ENCODE data around the gene IL17B.

IL17B gene

GRCh38 chr5:149379177-149379761 lies at the start of gene IL17B:
IL17B (minus strand) TSS chr5:149379292; CDS start chr5:149379225, 67 bp downstream.
- DNase-seq, result no peak

GRCh38 chr5:149428032-149428431 lies 48.9 kb upstream of the IL17B start:
- no peak for DNase-seq

- no peak for DNase-seq
These were observed 48.3 kb upstream of the IL17B start for GRCh38 chr5:149427374-149427773.

GRCh38 chr5:149426931-149427330 lies 47.8 kb upstream of the IL17B start:
- no peak for DNase-seq

- DNase-seq, result no peak
These were observed 46.6 kb upstream of the IL17B start for GRCh38 chr5:149425729-149426128.

GRCh38 chr5:149424371-149425315 lies 45.6 kb upstream of the IL17B start:
- no peak for DNase-seq

GRCh38 chr5:149423794-149424268 lies 44.7 kb upstream of the IL17B start:
- no peak for DNase-seq

GRCh38 chr5:149423049-149423793 lies 44.1 kb upstream of the IL17B start:
- no peak for DNase-seq

GRCh38 chr5:149422366-149423048 lies 43.4 kb upstream of the IL17B start:
- no peak for DNase-seq

- DNase-seq, result no peak
These were observed 42.7 kb upstream of the IL17B start for GRCh38 chr5:149421834-149422233.

- no peak for DNase-seq
These were observed 42.2 kb upstream of the IL17B start for GRCh38 chr5:149421372-149421685.

GRCh38 chr5:149420545-149421371 lies 41.7 kb upstream of the IL17B start:
- no peak for DNase-seq

- DNase-seq, result no peak
These were observed 40.9 kb upstream of the IL17B start for GRCh38 chr5:149419859-149420544.

- DNase-seq, result no peak
These were observed 40.4 kb upstream of the IL17B start for GRCh38 chr5:149419532-149419858.

- DNase-seq, result no peak
These were observed 39.9 kb upstream of the IL17B start for GRCh38 chr5:149418910-149419531.

GRCh38 chr5:149417711-149418368 lies 38.7 kb upstream of the IL17B start:
- DNase-seq, result no peak

GRCh38 chr5:149416987-149417710 lies 38.1 kb upstream of the IL17B start:
- no peak for DNase-seq

GRCh38 chr5:149415066-149415967 lies 36.2 kb upstream of the IL17B start:
- DNase-seq, result no peak
